SK-N-SH (cell line): ENCODE results near the gene DHX15. TPM values are rescaled to one million over a fixed set of nuclear protein-coding genes. Genes with fewer than 3 reads are reported as not detected.
"Not testable (repeated sequence)": the region's sequence is repeated elsewhere in the genome, so short reads cannot be mapped to it uniquely, and the experiment has no call there.

Experiments used
- CTCF ChIA-PET: fragments of 300-600, 350-600 bp; formaldehyde crosslinking; extraction: SDS; loops from one replicate; lab custom pipeline; 2021; lab: Yijun Ruan, JAX
- POLR2A ChIA-PET: fragments of 350-600 bp; sonication (Branson Sonifier 250); formaldehyde crosslinking; extraction: SDS; loops from one replicate; lab custom pipeline; 2020; ENCODE audit warnings: antibody characterized with exemption, inconsistent platforms; lab: Yijun Ruan, JAX
- DNase-seq: peaks from one replicate; pipeline ENCODE4 v3.0.0; 2012
- H2AFZ ChIP-seq: fragments of 200-600 bp; sonication (generic); 2 replicates; pipeline ENCODE4 v1.8.1; 2016; ENCODE audit warnings: antibody characterized with exemption, mild to moderate bottlenecking, low read depth
- H3F3A ChIP-seq: fragments of 200-600 bp; sonication (generic); replicated peaks from 2 replicates; pipeline ENCODE3; 2016; ENCODE audit warnings: antibody characterized with exemption, mild to moderate bottlenecking; ENCODE audit not compliant: insufficient read depth
- H3K27ac ChIP-seq, 2 experiments: fragments of 200-500 bp in 1 of 2; fragments of 200-600 bp in 1 of 2; sonication (Bioruptor generic) in 1 of 2; sonication (generic), shearing (Covaris generic) in 1 of 2; 2 replicates each; pipeline versions ENCODE4 v1.5.1 to v1.6.1; 2014 to 2016; ENCODE audit warnings: low read depth in 2 of 2, inconsistent platforms in 1 of 2, low read length in 1 of 2, mild to moderate bottlenecking in 1 of 2, mixed read lengths in 1 of 2
- H3K27me3 ChIP-seq: fragments of 200-600 bp; sonication (generic), shearing (Covaris generic); 2 replicates; pipeline ENCODE4 v1.6.1; 2016; ENCODE audit warnings: mixed run types; ENCODE audit not compliant: insufficient read depth
- H3K36me3 ChIP-seq, 2 experiments: fragments of 200-500 bp in 1 of 2; fragments of 200-600 bp in 1 of 2; sonication (Bioruptor generic) in 1 of 2; sonication (generic) in 1 of 2; replicated peaks in 1 of 2; 2 replicates each; pipeline versions ENCODE3 to v1.5.1; 2014 to 2016; ENCODE audit warnings: low read length in 1 of 2, mild to moderate bottlenecking in 1 of 2; ENCODE audit not compliant: insufficient read depth in 2 of 2, control insufficient read depth in 1 of 2
- H3K4me1 ChIP-seq, 2 experiments: fragments of 200-500 bp in 1 of 2; fragments of 200-600 bp in 1 of 2; sonication (Bioruptor generic) in 1 of 2; sonication (generic), shearing (Covaris generic) in 1 of 2; 2 replicates each; pipeline versions ENCODE4 v1.5.1 to v1.6.1; 2014 to 2016; ENCODE audit warnings: low read depth in 1 of 2, low read length in 1 of 2, mixed run types in 1 of 2; ENCODE audit not compliant: insufficient read depth in 2 of 2, control insufficient read depth in 1 of 2
- H3K4me2 ChIP-seq: fragments of 200-600 bp; sonication (generic), shearing (Covaris generic); 2 replicates; pipeline ENCODE4 v1.6.1; 2017; ENCODE audit warnings: mixed run types
- H3K4me3 ChIP-seq, 2 experiments: fragments of 200-500 bp in 1 of 2; fragments of 200-600 bp in 1 of 2; sonication (Bioruptor generic) in 1 of 2; sonication (generic), shearing (Covaris generic) in 1 of 2; 2 replicates each; pipeline versions ENCODE4 v1.5.1 to v1.8.1; 2014 to 2016; ENCODE audit warnings: low read depth in 2 of 2, inconsistent platforms in 1 of 2, low read length in 1 of 2, mild to moderate bottlenecking in 1 of 2, mixed read lengths in 1 of 2, moderate library complexity in 1 of 2
- H3K79me2 ChIP-seq: fragments of 200-600 bp; sonication (generic); 2 replicates; pipeline ENCODE4 v1.8.1; 2017; ENCODE audit warnings: mild to moderate bottlenecking; ENCODE audit not compliant: insufficient read depth
- H3K9ac ChIP-seq: fragments of 200-600 bp; sonication (generic); 2 replicates; pipeline ENCODE4 v1.6.1; 2017; ENCODE audit warnings: mixed run types
- H3K9me2 ChIP-seq: fragments of 200-600 bp; sonication (generic); 2 replicates; pipeline ENCODE4 v1.6.1; 2017; ENCODE audit warnings: mixed run types
- H3K9me3 ChIP-seq: fragments of 200-600 bp; sonication (generic); 2 replicates; pipeline ENCODE4 v1.6.1; 2017; ENCODE audit warnings: mixed run types, mild to moderate bottlenecking, moderate library complexity
- H4K20me1 ChIP-seq: fragments of 200-600 bp; sonication (generic); 2 replicates; pipeline ENCODE4 v1.6.1; 2017; ENCODE audit warnings: mild to moderate bottlenecking, mixed run types; ENCODE audit not compliant: insufficient read depth
- FOSL2 ChIP-seq: IDR thresholded peaks from 2 replicates; pipeline ENCODE4 v1.4.0; 2012; ENCODE audit warnings: low read depth, mild to moderate bottlenecking, moderate library complexity, borderline replicate concordance
- JUND ChIP-seq: IDR thresholded peaks from 2 replicates; pipeline ENCODE4 v1.4.0; 2012
- NFIC ChIP-seq: IDR thresholded peaks from 2 replicates; pipeline ENCODE4 v1.4.0; 2012; ENCODE audit warnings: borderline replicate concordance
- TEAD4 ChIP-seq: IDR thresholded peaks from 2 replicates; pipeline ENCODE4 v1.4.0; 2012; ENCODE audit warnings: mild to moderate bottlenecking, borderline replicate concordance; ENCODE audit not compliant: insufficient read depth
- WGBS: methylation state at CpG from one replicate; pipeline ENCODE4 v1.1.6; 2017; ENCODE audit warnings: low lambda C conversion rate; 5-methylcytosine and 5-hydroxymethylcytosine counted together
- polyA plus RNA-seq, 3 experiments: library from polyadenylated mRNA; depleted of rRNA; stranded (reverse); fragments of >200 nt; gene quantifications; 2 replicates each; pipeline ENCODE4 v1.2.3, GENCODE V29; 2012

DHX15 gene
- polyA plus RNA-seq, 1 of the 3 experiments (the other 2 are of a cell fraction) = 63.3 TPM

DNA sequence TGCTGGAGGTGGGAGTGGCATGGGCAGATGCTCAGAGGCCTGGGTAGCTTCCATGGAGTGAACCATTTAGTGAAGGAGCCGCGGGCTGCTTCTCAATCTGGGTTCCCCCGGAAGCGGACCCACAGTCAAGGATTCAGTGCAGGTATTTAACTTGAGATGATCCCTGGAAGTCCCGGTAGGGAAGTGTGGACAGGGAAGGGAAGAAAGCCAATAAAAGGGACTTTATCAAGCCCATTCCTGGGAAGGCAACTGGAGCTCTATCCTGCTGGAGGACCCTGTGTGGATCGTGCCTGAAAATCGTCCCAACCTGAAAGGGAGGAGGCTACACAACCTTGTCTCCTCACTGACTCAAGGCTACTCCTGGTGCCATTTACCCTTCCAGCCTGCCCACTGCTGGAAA, 76.9 kb downstream of the DHX15 start:
- CTCF ChIA-PET = interaction anchor here (0.8 to 1.4 kb wide), 2 partner anchors 11 to 19 kb away, joined by 4 read pairs; no protein-coding TSS in a partner anchor
- POLR2A ChIA-PET = no interaction called here
- H3K4me2 ChIP-seq = no peak overlapping the region
- H3K4me3 ChIP-seq = no peak overlapping the region
- no peaks in the 10 kb centered on the region for H3K79me2 ChIP-seq
- no peak for TF ChIP-seq FOSL2
- H3K36me3 ChIP-seq = peaks cover 0 to 8% of the 10 kb centered on the region in 2 experiments
- no peak overlapping the region for H3K27ac ChIP-seq
- no peak overlapping the region for H2AFZ ChIP-seq
- no peaks in the 10 kb centered on the region for H3K9me2 ChIP-seq
- peaks cover 5% of the 10 kb centered on the region for H3F3A ChIP-seq
- H3K9ac ChIP-seq = no peak overlapping the region
- no peaks in the 10 kb centered on the region for H4K20me1 ChIP-seq
- no peaks in the 10 kb centered on the region for H3K27me3 ChIP-seq
- no peaks in the 10 kb centered on the region for H3K4me1 ChIP-seq
- H3K9me3 ChIP-seq = no peaks in the 10 kb centered on the region
- WGBS = 69% methylated on average over 7 of the region's 7 CpGs
- no peak for DNase-seq

DNA sequence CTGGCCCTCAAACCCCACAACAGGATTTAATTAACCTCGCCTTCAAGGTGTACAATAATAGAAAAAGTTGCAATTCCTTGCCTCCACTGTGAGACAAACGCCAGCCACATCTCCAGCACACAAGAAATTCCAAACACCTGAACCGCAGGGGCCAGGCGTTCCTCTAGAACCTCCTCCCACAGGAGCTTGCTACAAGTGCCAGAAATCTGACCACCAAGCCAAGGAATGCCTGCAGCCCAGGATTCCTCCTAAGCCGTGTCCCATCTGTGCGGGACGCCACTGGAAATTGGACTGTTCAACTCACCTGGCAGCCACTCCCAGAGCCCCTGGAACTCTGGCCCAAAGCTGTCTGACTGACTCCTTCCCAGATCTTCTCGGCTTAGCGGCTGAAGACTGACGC, 81.3 kb downstream of the DHX15 start:
- CTCF ChIA-PET, H3K4me3 ChIP-seq, H3K36me3 ChIP-seq, DNase-seq, H3F3A ChIP-seq, POLR2A ChIA-PET, H3K27ac ChIP-seq, H3K9ac ChIP-seq, H3K79me2 ChIP-seq, H3K9me2 ChIP-seq, H3K27me3 ChIP-seq, H3K4me1 ChIP-seq, H4K20me1 ChIP-seq, H3K4me2 ChIP-seq, H2AFZ ChIP-seq, H3K9me3 ChIP-seq: not testable (repeated sequence)
- 51% methylated on average over 6 of the region's 10 CpGs for WGBS

DNA sequence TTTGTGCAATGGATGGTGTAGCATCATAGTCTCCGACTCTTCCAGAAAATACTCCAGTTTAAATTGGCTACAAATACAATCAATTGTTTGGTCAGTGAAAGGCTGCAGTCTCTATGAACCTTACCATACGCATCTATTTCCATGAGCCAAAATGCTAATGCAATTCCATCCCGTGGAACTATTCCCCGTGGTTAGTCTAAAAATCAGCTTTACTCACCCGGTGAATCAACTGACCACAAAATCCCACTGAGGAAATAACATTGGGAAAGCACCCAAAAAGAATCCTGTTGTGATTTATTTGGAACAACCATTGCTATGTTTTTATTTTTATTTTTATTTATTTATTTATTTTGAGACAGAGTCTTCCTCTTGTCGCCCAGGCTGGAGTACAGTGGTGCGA, 87.1 kb downstream of the DHX15 start:
- Histone ChIP-seq H2AFZ (no peak overlapping the region), H3K36me3 (no peaks in the 10 kb centered on the region), H3K9ac (no peak overlapping the region), H4K20me1 (no peaks in the 10 kb centered on the region), H3K9me2 (no peaks in the 10 kb centered on the region), H3K27me3 (no peaks in the 10 kb centered on the region; the same call in 1 of the 2 replicates), H3K9me3 (no peaks in the 10 kb centered on the region), H3K79me2 (no peaks in the 10 kb centered on the region), H3K4me1 (no peaks in the 10 kb centered on the region), H3K4me2 (no peak overlapping the region), H3K27ac (no peak overlapping the region), H3K4me3 (no peak overlapping the region), H3F3A (no peaks in the 10 kb centered on the region)
- TF ChIP-seq TEAD4 (no peak), NFIC (no peak), JUND (no peak)
- DNase-seq = no peak
- WGBS = 82% methylated on average over 7 of the region's 7 CpGs
- ChIA-PET CTCF (interaction anchor here (1.3 to 2.7 kb wide), 3 partner anchors 9 to 190 kb away, joined by 3 to 13 read pairs (median 4); no protein-coding TSS in a partner anchor), POLR2A (no interaction called here)

DNA sequence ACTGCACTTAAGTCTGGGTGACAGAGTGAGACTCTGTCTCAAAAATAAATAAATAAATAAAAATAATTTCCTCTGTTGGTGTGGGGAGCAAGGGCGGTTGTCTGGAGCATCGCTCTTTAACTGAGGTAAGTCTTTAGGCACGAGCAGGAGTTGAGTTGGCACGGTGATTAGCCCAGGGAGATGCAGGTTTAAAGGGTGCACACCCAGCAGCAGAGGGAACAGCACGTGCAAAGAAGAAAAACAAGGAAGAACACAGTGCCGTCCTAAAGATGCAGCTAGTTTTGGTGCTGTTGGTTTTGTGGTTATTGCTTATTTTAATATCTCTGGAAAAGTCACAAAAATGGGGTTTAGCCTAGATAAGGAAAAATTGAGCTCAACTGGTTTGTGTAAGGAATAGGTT, 87.8 kb downstream of the DHX15 start:
- H3K4me3 ChIP-seq = no peak overlapping the region

More for the DNA sequence above, 87.8 kb downstream of the DHX15 start:
- H2AFZ ChIP-seq = no peak overlapping the region
- no peak for DNase-seq
- no peaks in the 10 kb centered on the region; the same call in 1 of the 2 replicates for H3K27me3 ChIP-seq
- H3K36me3 ChIP-seq = no peaks in the 10 kb centered on the region
- H3K79me2 ChIP-seq = no peaks in the 10 kb centered on the region
- H3K9ac ChIP-seq = no peak overlapping the region
- H3K9me2 ChIP-seq = no peaks in the 10 kb centered on the region
- TF ChIP-seq NFIC = no peak
- TF ChIP-seq, all 33 proteins: peak for 0
- POLR2A ChIA-PET = no interaction called here
- CTCF ChIA-PET = interaction anchor here (1.3 to 2.7 kb wide), 3 partner anchors 8 to 191 kb away, joined by 3 to 13 read pairs (median 4); no protein-coding TSS in a partner anchor
- no peak overlapping the region for H3K27ac ChIP-seq
- H3F3A ChIP-seq = no peaks in the 10 kb centered on the region
- H3K4me2 ChIP-seq = no peak overlapping the region
- no peaks in the 10 kb centered on the region for H4K20me1 ChIP-seq
- no peaks in the 10 kb centered on the region for H3K9me3 ChIP-seq
- WGBS = 44% methylated on average over 6 of the region's 6 CpGs
- H3K4me1 ChIP-seq = no peaks in the 10 kb centered on the region
